Astrocyte of the spinal cord (primary cell): Measurements from ENCODE around the gene PLCH2.

Source experiments
- DNase-seq: peaks from one replicate; pipeline ENCODE4 v3.0.0; 2011; ENCODE audit warnings: low read depth, low spot score
- H3K4me3 ChIP-seq: 2 replicates; pipeline ENCODE4 v1.5.1; 2011; ENCODE audit warnings: low read depth, mild to moderate bottlenecking, low read length, moderate library complexity
- in situ Hi-C: cut with HindIII; loops from 2 replicates; pipeline ENCODE4 v1.10.0; 2017; ENCODE audit warnings: low sequenced_read_pairs
- TF ChIP-seq, protein P1 (sequence below): IDR thresholded peaks from 2 replicates; pipeline ENCODE4 v1.5.1; 2012; ENCODE audit warnings: low read depth, mild to moderate bottlenecking, low read length, inconsistent platforms

The PLCH2 gene

DNA sequence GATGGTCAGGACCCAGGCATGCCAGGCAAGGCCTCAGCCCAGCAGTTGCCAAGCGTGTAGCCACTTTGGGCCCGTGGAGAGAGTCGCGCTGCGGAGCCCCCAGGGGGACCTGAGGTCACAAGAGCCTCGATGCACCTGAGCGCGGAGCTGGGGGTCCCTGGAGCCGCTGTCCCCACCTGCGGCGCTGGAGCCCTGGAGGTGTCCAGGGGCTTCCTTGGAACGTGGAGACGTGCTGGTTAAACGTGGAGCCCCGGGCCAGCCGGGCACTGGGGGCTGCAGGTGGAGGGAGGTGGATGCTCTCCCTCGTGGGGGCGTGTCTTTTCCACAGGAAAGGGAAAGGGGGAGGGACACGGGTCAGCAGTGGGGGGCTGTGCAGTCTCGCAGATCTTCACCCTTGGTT lies 3.1 kb downstream of the PLCH2 start:
- no peak for DNase-seq
- in situ Hi-C loops = no loop called here
- H3K4me3 ChIP-seq = no peak overlapping the region
- TF ChIP-seq, protein P1, sequence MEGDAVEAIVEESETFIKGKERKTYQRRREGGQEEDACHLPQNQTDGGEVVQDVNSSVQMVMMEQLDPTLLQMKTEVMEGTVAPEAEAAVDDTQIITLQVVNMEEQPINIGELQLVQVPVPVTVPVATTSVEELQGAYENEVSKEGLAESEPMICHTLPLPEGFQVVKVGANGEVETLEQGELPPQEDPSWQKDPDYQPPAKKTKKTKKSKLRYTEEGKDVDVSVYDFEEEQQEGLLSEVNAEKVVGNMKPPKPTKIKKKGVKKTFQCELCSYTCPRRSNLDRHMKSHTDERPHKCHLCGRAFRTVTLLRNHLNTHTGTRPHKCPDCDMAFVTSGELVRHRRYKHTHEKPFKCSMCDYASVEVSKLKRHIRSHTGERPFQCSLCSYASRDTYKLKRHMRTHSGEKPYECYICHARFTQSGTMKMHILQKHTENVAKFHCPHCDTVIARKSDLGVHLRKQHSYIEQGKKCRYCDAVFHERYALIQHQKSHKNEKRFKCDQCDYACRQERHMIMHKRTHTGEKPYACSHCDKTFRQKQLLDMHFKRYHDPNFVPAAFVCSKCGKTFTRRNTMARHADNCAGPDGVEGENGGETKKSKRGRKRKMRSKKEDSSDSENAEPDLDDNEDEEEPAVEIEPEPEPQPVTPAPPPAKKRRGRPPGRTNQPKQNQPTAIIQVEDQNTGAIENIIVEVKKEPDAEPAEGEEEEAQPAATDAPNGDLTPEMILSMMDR = no peak

DNA sequence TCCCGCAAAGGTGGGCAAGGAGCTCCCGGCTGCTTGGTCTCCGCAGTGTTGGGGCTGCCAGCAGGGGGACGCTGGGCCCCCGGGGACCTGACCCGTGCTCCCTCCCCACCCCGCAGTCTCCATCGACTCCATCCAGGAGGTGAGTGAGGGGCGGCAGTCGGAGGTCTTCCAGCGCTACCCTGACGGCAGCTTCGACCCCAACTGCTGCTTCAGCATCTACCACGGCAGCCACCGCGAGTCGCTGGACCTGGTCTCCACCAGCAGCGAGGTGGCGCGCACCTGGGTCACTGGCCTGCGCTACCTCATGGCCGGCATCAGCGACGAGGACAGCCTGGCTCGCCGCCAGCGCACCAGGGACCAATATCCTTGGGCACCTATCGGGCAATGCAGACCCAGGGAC lies 3.5 kb downstream of the PLCH2 start:
- no peak overlapping the region for H3K4me3 ChIP-seq
- TF ChIP-seq, protein P1 = no peak
- DNase-seq = no peak
- in situ Hi-C loops = no loop called here

DNA sequence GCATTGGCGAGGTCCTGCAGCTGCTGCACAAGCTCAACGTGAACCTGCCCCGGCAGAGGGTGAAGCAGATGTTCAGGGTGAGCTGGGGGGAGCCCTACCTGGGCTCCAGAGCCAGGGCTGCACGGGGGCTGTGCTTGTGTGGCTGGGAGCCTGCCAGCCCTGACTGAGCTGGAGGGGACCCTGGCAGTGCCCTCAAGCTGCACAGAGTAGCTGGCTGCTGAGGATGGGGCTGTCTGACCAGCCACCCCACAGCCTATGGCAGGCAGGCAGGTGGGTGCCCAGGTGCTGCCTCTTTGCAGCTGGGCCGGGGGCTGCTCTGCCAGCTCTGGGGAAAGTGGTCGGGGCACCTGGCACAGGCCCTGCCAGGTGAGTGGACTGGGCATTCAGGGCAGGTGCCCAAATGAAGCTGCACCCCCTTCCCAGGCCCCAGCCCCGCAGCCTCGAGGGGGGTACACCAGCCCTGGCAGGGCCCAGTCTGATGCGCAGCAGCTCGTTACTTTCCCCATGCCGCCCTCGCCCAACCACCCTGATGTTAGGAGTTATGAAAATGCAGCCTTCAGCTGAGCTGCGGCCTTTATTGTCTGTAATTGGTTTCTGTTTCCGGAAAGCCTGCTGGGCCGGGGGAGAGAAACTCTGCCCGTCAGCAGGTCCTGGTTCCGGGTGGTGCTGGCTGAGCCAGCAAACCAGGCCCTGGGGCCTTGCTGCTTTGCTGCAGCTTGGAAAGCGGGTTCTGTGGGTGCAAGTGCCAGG lies 4.3 kb downstream of the PLCH2 start:
- DNase-seq = no peak
- no peak overlapping the region for H3K4me3 ChIP-seq
- TF ChIP-seq, protein P1 = no peak
- in situ Hi-C loops = no loop called here

DNA sequence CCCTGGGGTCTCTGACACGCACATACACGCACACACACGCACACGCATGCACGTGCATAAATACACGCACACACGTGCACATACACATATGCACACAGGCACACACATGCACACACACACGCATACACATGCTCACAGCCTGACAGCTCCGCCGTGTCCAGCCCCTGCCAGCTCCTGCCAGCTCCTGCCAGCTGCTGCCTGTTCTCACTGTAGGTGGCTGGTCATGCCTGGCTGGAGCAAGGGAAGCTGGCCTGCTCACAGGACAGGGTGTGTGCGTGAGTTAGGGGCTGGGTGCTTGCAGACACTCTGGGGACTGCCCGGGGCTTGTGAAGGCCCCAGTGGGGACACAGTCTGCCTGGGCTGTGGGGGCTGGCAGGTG lies 4.9 kb downstream of the PLCH2 start:
- in situ Hi-C loops = no loop called here
- TF ChIP-seq, protein P1 = no peak
- DNase-seq = no peak
- no peak overlapping the region for H3K4me3 ChIP-seq

DNA sequence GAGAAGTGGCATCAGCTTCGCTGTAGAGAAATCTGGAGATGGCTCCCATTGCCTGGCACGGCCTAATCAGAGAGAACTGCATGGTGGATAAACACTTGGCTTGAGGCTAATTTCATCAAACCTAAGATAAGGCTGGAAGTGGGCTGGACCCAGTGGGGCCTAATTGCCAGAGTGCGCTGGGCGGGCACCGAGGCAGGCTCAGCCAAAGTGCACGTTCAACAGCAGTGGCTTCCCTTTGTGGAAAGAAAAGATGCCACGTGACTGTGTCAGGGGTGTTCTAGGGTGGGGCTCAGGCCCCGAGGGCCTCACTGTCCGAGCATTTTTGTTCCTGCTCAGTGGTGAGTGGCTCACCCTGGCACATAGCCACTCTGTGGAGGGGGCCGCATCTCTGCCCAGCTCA lies 5.8 kb downstream of the PLCH2 start:
- TF ChIP-seq, protein P1 = no peak
- in situ Hi-C loops = no loop called here
- no peak overlapping the region for H3K4me3 ChIP-seq
- DNase-seq = no peak

DNA sequence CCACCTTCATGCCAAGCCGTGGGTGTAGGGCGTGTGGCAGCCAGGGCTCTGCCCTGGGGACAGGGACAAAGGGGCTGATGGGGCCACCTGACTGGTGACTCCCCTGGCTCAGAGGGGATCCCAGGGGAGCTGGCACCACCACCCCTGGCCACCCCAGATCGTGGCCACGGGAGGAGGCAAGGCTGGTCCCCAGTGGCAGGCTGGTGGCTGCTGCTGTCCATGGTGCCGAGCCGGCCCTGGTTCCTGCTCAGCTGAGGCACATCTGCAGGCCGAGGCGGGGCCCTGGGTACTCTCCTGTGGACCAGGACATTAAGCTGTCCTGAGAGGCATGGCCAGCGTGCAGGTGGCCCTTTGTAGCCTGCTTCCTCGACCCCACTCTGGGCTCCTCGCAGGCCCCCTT lies 6.5 kb downstream of the PLCH2 start:
- DNase-seq = no peak
- TF ChIP-seq, protein P1 = no peak
- in situ Hi-C loops = no loop called here
- no peak overlapping the region for H3K4me3 ChIP-seq

DNA sequence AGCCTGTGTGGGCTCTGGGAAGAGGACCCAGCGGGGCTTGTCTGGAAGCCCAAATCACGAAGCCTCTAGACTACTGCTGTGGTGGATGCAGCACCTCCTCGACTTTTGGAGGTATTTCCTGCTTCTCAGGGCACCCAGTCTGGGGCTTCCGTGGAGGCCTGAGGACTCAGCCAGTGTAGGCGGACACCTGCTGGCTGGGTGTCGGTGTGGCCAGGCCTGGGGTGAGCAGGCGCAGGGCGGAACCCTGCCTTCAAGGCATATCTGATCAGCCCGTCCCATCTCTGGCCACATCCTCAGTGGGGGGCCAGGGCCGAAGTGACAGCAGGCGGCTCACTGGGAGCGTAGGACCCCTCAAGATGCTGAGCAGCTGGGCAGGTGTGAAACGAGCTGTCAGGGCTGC lies 6.9 kb downstream of the PLCH2 start:
- in situ Hi-C loops = no loop called here
- TF ChIP-seq, protein P1 = no peak
- DNase-seq = no peak
- H3K4me3 ChIP-seq = no peak overlapping the region
